SW 1271 (cell line): Measurements from ENCODE around the gene FAM186B.
A peak's percentile ranks its signal among the peaks of the same experiment; 100 is the strongest.

Experiments used
- DNase-seq, 2 experiments: peaks; one replicate each; lab custom pipeline; 2025; lab: John Stamatoyannopoulos, UW

FAM186B gene

GRCh38 chr12:49567611-49568441, 37.6 kb downstream of the FAM186B start, which contains the start of gene MCRS1:
Gene MCRS1, minus strand, starts transcription at chr12:49568142. Its CDS starts 1,411 bp downstream, at chr12:49566731.
- peak; percentile 75 to 91 for DNase-seq

DNA sequence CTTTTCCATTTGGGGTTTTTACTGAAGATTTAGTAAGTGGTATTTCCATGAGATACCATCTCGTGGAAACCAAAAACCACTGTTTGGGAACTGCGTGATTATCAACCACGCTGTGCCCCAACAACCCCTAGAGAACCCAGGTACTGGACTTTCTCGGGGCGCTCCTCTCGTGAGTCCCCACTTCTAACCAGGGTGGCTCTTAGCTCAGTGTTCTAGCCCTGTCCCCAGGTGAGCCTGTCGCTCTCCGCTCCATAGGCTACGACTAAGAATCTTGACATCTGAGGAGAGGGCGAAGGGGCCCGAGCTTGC, 38.2 kb downstream of the FAM186B start:
- no peak for DNase-seq

DNA sequence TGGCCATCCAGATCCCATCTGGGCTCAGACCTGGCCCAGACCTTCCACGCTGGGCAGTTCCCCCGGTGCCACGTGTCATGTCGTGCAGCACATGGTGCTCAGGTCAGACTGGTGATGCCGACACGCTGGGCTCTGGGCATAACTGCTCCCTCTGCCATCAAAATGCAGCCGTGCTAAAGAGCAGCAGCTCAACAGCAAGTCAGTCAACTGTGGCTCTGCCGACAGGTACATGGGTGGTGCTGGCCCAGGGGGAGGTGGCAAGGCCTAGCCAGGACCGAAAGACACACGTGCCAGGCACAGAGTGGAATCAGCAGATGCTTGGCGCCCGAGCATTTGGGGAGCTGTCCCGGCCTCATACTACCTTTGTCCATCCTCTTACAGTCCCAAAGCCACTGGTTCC, 39.1 kb downstream of the FAM186B start:
- DNase-seq, result no peak

- DNase-seq, result no peak
Observed at GRCh38 chr12:49565406-49566265, 39.8 kb downstream of the FAM186B start.

GRCh38 chr12:49564686-49565405, 40.6 kb downstream of the FAM186B start:
- DNase-seq, result no peak

DNA sequence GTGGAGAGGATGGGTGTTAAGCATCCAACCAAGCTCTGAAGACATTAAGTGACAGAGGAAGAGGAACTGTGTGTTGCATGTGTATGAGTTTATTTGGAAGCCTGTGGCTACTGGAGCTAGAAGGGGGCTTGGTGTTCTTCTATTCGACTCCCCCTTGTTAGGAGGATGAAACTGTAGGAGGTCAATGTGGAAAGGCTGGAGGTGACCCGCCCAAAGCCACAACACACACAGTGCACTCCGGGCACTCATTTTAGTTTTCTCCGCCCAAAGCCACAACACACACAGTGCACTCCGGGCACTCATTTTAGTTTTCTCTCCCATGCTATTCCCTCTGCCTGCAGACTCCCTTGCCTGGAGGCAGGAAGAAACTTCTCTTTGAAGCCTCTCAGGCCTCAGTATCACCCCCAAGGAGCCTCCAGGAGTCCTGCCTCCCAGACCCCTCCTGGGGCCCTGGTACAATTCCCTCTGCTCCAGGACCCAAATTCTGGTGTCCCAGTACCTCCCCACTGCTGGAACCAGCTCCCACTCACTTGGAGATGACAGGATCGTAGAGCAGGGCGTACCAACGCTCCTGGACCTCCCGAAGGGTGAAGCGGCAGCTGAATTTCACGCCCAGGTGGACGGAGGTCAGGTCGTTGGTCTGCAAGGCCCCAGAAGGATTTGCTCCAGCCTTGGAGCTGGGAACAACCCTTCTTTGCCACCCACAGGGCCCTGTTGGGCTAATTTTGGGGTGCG, 41.3 kb downstream of the FAM186B start:
- no peak for DNase-seq

DNA sequence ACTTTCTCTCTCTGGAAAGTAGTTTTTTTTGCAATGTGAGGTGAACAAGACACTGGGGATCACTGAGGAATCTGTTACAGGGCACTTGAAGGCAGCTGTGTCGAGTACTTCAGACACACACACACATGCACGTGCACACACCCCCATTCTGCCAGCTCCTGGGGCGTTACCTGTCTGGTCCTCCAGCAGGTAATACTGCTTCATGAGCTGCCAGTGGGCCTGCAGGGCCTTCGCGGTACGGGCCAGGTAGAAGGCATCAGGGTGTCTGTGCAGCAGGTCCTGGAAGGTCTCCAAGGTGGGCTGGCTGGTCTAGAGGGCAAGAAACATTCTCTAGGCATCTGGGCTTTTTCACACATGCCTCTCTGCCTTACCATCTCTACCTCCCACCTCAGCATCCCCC, 42.6 kb downstream of the FAM186B start:
- DNase-seq, result no peak

- no peak for DNase-seq
Observed at GRCh38 chr12:49562233-49562632, 43.2 kb downstream of the FAM186B start.

GRCh38 chr12:49560695-49561094, 44.7 kb downstream of the FAM186B start:
- no peak for DNase-seq

DNA sequence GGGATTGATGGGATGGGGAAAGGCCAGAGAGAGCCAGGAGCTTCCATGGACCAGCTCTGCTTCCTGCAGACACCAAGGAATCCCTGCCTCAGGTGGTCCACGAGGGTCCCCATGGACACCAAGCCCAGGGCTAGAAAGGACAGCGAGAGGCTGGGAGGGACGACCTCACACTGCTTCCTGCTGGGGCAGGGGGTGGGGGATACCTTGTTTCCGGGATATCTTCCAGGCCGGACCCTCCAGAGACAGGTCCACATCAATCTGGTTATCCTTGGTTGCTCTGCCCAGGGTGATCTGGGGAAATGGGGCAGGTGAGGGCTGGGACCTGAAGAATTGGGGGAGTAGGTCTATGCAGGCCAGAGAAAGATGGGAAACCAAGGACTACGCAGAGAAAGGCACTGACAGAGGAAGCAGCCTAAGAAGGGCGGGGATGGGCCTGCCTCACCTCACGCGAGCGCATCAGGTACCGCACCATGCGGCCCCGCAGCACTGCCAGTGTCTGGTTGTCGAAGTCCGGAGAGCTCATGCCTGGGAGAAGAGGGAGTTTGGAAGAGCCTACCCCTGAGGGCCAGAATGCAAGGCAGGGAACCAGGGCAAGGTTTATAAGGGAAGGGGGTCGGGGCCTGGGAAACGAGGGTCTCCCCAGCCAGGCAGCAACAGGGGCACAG, 46.3 kb downstream of the FAM186B start:
- DNase-seq, result no peak

DNA sequence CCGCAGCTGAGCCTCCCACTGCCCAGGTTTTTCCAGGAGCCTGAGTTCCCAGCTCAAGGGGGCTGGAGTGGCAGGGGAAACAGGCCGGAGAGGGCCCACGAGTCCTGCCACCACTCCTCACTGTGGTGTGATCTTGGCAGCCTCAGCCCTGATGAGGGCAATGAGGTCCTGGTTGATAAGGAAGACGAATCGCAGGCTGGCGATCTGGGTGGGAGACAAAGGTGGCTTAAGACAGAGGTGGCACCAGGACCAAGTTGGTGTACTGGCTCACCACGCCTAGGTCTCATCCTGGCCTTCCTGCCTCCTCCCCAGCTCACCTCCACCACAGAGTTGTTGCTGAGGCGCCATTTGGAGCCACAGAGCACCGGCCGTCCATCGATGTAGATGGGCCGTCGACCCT, 46.9 kb downstream of the FAM186B start:
- DNase-seq, result no peak

DNA sequence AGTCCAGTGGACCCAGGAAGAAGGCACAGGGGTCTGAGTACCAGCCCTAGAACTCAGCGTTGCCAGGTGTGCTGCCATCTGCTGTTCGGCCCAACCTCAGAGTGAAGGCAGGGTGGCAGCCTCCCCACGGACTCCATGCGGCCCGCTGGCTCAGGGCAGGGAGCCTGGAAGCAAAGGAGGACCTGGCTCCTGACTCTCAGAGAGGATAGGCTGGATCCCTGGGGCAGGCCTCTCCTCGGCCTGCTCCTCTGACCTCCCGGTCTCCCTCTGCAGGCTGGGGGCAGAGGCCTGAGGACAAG, 47.6 kb downstream of the FAM186B start:
- DNase-seq, result no peak

DNA sequence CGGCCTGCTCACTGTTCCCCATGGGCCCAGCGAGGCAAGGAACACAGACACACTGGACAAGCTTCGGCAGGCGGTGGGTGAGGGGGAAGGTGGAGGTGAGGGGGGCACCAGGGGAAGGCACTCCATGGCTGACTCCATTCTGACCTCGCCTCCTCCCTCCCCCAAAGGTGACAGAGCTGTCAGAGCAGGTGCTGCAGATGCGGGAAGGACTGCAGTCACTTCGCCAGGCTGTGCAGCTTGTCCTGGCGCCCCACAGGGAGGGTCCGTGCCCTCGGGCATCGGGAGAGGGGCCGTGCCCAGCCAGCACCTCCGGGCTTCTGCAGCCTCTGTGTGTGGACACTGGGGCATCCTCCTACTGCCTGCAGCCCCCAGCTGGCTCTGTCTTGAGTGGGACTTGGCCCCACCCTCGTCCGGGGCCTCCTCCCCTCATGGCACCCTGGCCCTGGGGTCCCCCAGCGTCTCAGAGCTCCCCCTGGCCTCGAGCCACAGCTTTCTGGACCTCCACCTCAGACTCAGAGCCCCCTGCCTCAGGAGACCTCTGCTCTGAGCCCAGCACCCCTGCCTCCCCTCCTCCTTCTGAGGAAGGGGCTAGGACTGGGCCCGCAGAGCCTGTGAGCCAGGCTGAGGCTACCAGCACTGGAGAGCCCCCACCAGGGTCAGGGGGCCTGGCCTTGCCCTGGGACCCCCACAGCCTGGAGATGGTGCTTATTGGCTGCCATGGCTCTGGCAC, 48.1 kb downstream of the FAM186B start:
- DNase-seq, result no peak

DNA sequence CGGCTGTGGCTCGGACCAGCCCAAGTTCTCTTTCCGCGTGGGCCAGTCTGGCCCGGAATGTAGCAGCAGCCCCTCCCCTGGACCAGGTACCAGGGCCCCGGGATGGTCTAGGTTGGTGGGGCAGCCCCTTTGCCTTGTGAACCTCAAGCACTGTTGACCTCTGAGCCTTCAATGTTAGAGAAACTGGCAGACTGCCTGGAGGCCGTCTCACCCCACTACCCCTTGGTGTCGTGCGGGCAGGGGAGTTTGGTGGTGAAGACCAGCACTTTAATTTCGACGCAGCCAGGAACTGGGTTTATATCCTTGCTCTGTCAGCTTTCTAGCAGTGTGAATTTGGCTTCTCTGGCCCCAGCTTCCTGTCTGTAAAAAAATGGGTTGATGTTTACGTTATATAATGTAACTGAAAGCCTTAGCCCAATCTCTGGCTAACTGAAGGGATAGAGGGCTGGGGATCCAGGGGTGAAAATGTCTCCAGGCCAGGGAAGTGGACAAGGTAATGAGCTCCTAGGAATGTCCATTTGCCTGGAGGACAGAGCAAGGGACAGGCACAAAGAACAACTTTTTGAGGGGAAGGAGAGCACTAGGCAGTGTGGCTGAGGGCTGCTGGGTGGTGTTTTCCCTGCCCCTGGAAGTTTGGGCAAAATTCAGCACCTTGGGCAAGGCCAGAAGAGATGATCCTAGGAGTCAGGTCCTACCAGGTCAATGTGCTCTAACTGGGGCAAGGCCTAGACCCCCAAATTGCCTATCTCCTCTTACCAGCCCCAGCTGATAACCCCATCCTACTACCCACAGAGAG, 48.9 kb downstream of the FAM186B start:
- no peak for DNase-seq

DNA sequence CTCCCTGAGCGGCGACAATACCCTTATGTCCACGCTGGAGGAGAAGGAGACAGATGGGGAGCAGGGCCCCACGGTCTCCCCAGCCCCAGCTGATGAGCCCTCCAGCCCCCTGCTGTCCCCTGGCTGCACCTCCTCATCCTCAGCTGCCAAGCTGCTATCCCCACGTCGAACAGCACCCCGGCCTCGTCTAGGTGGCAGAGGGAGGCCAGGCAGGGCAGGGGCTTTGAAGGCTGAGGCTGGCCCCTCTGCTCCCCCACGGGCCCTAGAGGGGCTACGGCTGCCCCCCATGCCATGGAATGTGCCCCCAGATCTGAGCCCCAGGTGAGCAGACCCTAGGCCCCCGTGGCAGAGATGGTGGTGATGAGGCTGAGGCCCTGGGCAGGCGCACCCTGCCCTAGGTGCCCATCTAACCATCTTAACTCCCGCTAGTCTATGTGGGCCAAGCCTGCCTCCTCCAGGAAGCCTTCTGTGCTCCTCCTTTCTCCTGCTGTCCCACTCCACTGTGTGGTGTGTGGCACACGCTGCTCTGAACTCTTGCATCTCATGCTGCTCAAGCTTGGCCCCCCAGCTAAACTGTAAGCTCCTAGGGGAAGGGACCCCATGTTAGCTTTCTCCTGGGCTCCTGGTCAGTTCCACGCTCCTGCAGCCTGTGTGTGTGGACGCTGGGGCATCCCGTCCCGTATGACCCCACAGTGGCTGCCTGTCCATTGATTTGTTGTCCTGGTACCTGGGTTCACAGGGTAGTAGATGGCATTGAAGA, 49.6 kb downstream of the FAM186B start:
- no peak for DNase-seq

DNA sequence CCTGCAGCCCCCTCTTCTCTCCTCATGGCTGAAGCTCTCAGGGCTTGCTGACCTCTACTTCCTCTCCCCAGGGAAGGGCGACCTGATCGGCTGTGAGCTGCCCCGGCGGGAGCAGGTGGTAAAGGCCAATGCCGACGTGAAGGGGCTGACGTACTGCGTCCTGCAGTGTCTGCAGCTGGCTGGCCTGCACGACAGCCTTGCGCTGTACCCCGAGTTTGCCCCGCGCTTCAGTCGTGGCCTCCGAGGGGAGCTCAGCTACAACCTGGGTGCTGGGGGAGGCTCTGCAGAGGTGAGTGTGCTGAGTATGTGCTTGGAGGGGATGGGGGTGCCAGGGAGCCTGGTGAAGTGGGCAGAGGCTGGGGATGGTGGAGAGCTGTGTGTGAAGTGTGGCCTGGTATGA, 51.2 kb downstream of the FAM186B start:
- no peak for DNase-seq

DNA sequence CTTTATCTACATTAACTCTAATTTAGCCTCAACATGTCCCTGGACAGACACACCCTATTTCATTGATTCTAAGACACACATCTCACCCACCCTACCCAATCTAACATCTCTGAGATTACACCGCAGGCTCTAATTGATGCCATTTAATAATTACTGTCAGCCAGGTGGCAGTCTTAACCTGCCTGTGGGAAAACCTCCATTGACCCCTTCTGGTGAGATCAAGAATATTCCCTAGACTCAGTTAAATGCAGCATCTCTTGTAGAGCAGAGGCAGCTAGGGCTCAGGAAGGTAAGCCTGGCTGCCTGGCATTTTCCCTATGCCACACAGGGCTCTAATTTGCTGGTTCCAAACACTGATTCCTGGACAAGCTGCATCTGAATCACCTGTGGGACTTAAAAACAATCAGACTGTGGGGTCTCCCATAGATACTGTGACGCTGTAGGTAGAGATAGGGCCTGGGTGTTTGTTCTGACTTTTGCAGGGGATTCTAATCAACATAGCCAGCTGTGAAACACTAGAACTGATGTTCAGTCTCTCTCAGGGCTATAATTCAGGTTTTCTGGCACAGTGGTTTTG, 51.8 kb downstream of the FAM186B start:
- DNase-seq, result peak; percentile 24 to 69

- no peak for DNase-seq
Observed at GRCh38 chr12:49552899-49553298, 52.5 kb downstream of the FAM186B start.

DNA sequence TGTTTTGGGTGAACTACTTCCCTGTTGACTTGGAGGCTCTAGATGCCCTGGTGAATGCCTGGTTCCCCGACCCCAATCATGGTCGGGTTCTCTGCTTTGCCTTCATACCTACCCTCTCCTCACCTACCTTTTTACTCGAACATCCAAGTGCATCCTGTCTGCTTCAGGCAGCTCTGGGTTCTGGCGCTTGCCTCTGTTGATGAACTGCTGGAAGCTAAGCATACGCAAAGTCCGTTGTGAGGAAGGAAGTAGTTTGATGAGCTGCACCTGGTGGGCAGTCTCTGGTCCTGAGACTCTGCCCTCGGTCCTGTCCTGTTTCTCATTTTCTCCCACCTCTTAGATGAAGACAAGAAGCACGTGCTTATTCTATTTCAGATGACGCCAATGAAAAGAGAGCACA, 53.0 kb downstream of the FAM186B start:
- DNase-seq, result no peak
